ENCODE data around the gene PRKN.

PRKN gene

GRCh38 chr6:161636882-161637430, 1090.6 kb downstream of the PRKN start:
- no peak overlapping the region for H3K4me3 ChIP-seq
- no peak overlapping the region for H3K27ac ChIP-seq

- no peak overlapping the region for H3K27ac ChIP-seq
- H3K4me3 ChIP-seq = no peak overlapping the region
These were observed 1091.6 kb downstream of the PRKN start for GRCh38 chr6:161635975-161636374.

- H3K4me3 ChIP-seq = no peak overlapping the region
- no peak overlapping the region for H3K27ac ChIP-seq
These were observed 1092.7 kb downstream of the PRKN start for GRCh38 chr6:161634916-161635315.

GRCh38 chr6:161631676-161632194, 1095.8 kb downstream of the PRKN start:
- H3K4me3 ChIP-seq = no peak overlapping the region

GRCh38 chr6:161630674-161631073, 1096.9 kb downstream of the PRKN start:
- H3K27ac ChIP-seq = peak overlapping the region in 3 of 21 experiments; percentile 18 to 23 (median 22)

More at GRCh38 chr6:161631676-161632194, 1095.8 kb downstream of the PRKN start:
- peak overlapping the region in 4 of 21 experiments; percentile 21 to 43 (median 40) for H3K27ac ChIP-seq

GRCh38 chr6:161626132-161626676, 1101.4 kb downstream of the PRKN start:
- Histone ChIP-seq H3K4me3 (no peak overlapping the region), H3K27ac (no peak overlapping the region)

More at GRCh38 chr6:161630674-161631073, 1096.9 kb downstream of the PRKN start:
- no peak overlapping the region for H3K4me3 ChIP-seq

- H3K4me3 ChIP-seq = no peak overlapping the region
These were observed 1103.5 kb downstream of the PRKN start for GRCh38 chr6:161624111-161624510.

GRCh38 chr6:161622779-161623178, 1104.8 kb downstream of the PRKN start:
- Histone ChIP-seq H3K27ac (no peak overlapping the region), H3K4me3 (no peak overlapping the region)

More at GRCh38 chr6:161624111-161624510, 1103.5 kb downstream of the PRKN start:
- H3K27ac ChIP-seq = no peak overlapping the region

- H3K27ac ChIP-seq = no peak overlapping the region
- H3K4me3 ChIP-seq = no peak overlapping the region
These were observed 1108.6 kb downstream of the PRKN start for GRCh38 chr6:161618831-161619454.

- H3K27ac ChIP-seq = no peak overlapping the region
- no peak overlapping the region for H3K4me3 ChIP-seq
These were observed 1113.9 kb downstream of the PRKN start for GRCh38 chr6:161613711-161614110.

- H3K27ac ChIP-seq = no peak overlapping the region
These were observed 1118.8 kb downstream of the PRKN start for GRCh38 chr6:161608771-161609170.

GRCh38 chr6:161607696-161608297, 1119.8 kb downstream of the PRKN start:
- no peak overlapping the region for H3K4me3 ChIP-seq
- no peak overlapping the region for H3K27ac ChIP-seq

More at GRCh38 chr6:161608771-161609170, 1118.8 kb downstream of the PRKN start:
- H3K4me3 ChIP-seq = no peak overlapping the region

GRCh38 chr6:161602359-161602758, 1125.2 kb downstream of the PRKN start:
- H3K27ac ChIP-seq = no peak overlapping the region
- no peak overlapping the region for H3K4me3 ChIP-seq

- H3K4me3 ChIP-seq = no peak overlapping the region
These were observed 1128.7 kb downstream of the PRKN start for GRCh38 chr6:161598896-161599295.

GRCh38 chr6:161596807-161597520, 1130.6 kb downstream of the PRKN start:
- no peak overlapping the region for H3K27ac ChIP-seq
- no peak overlapping the region for H3K4me3 ChIP-seq

More at GRCh38 chr6:161598896-161599295, 1128.7 kb downstream of the PRKN start:
- no peak overlapping the region for H3K27ac ChIP-seq

- H3K4me3 ChIP-seq = no peak overlapping the region
These were observed 1133.2 kb downstream of the PRKN start for GRCh38 chr6:161594412-161594811.

GRCh38 chr6:161590961-161591627, 1136.5 kb downstream of the PRKN start:
- Histone ChIP-seq H3K4me3 (no peak overlapping the region), H3K27ac (no peak overlapping the region)

More at GRCh38 chr6:161594412-161594811, 1133.2 kb downstream of the PRKN start:
- H3K27ac ChIP-seq = no peak overlapping the region

- Histone ChIP-seq H3K4me3 (no peak overlapping the region), H3K27ac (no peak overlapping the region)
These were observed 1140.7 kb downstream of the PRKN start for GRCh38 chr6:161586887-161587286.

GRCh38 chr6:161584621-161585340, 1142.8 kb downstream of the PRKN start:
- H3K27ac ChIP-seq = no peak overlapping the region
- no peak overlapping the region for H3K4me3 ChIP-seq
